CD4-positive, alpha-beta memory T cell (primary cell): ENCODE results near the gene TMCO1. TPM values are rescaled to one million over a fixed set of nuclear protein-coding genes. Genes with fewer than 3 reads are reported as not detected.

Experiments used
- CTCF ChIA-PET: fragments of 350-600 bp; sonication (Branson Sonifier 250); formaldehyde crosslinking; loops from one replicate; lab custom pipeline; 2021; ENCODE audit warnings: inconsistent platforms; ENCODE audit not compliant: partially characterized antibody; lab: Charles Lee
- POLR2A ChIA-PET: fragments of 350-600 bp; sonication (Branson Sonifier 250); formaldehyde crosslinking; loops from one replicate; lab custom pipeline; 2021; ENCODE audit not compliant: partially characterized antibody; lab: Charles Lee
- DNase-seq, 5 donors: peaks; one replicate each; pipeline versions ENCODE4 v3.0.0 to v3.0.0-alpha.2; 2020 to 2022; ENCODE audit warnings: mixed read lengths in 1 of 5
- H3K27ac ChIP-seq: one replicate; pipeline ENCODE4 v1.7.0; 2013; ENCODE audit warnings: low read depth, low read length
- H3K27me3 ChIP-seq: 2 replicates; pipeline ENCODE4 v1.7.0; 2013; ENCODE audit warnings: mild to moderate bottlenecking, low read length, moderate library complexity; ENCODE audit not compliant: insufficient read depth
- H3K36me3 ChIP-seq: 2 replicates; pipeline ENCODE4 v1.7.0; 2013; ENCODE audit warnings: mild to moderate bottlenecking, low read length, moderate library complexity; ENCODE audit not compliant: insufficient read depth
- H3K4me1 ChIP-seq: 2 replicates; pipeline ENCODE4 v1.7.0; 2013; ENCODE audit warnings: mild to moderate bottlenecking, low read length, moderate library complexity; ENCODE audit not compliant: insufficient read depth
- H3K4me3 ChIP-seq, 2 donors: one replicate each; pipeline ENCODE4 v1.7.0; 2013; ENCODE audit warnings: low read length in 2 of 2, mild to moderate bottlenecking in 1 of 2
- H3K9me3 ChIP-seq, 2 donors: one replicate each; pipeline ENCODE4 v1.7.0; 2013; ENCODE audit warnings: low read length in 2 of 2, control low read depth in 1 of 2; ENCODE audit not compliant: control insufficient read depth in 1 of 2
- H3K27ac Mint-ChIP-seq, 7 donors: one replicate each; pipeline ENCODE4 v1.8.0; 2020 to 2021; ENCODE audit warnings: mixed read lengths in 7 of 7, mild to moderate bottlenecking in 6 of 7, inconsistent platforms in 3 of 7, moderate library complexity in 3 of 7
- H3K27me3 Mint-ChIP-seq, 2 donors: one replicate each; pipeline ENCODE4 v1.8.0; 2020 to 2021; ENCODE audit warnings: mixed read lengths in 2 of 2
- H3K36me3 Mint-ChIP-seq, 2 donors: one replicate each; pipeline ENCODE4 v1.8.0; 2020 to 2021; ENCODE audit warnings: mixed read lengths in 2 of 2, inconsistent platforms in 1 of 2, mild to moderate bottlenecking in 1 of 2
- H3K4me1 Mint-ChIP-seq, 4 donors: one replicate each; pipeline ENCODE4 v1.8.0; 2020 to 2021; ENCODE audit warnings: mixed read lengths in 4 of 4, mild to moderate bottlenecking in 1 of 4
- H3K4me3 Mint-ChIP-seq, 8 donors: one replicate each; pipeline ENCODE4 v1.8.0; 2020 to 2021; ENCODE audit warnings: mixed read lengths in 8 of 8, mild to moderate bottlenecking in 7 of 8, moderate library complexity in 6 of 8, inconsistent platforms in 3 of 8
- H3K9me3 Mint-ChIP-seq, 8 donors: one replicate each; pipeline ENCODE4 v1.8.0; 2020 to 2021; ENCODE audit warnings: mixed read lengths in 8 of 8, mild to moderate bottlenecking in 5 of 8, inconsistent platforms in 3 of 8, moderate library complexity in 1 of 8
- intact Hi-C: fragments of 100-400 bp; cut with micrococcal nuclease; formaldehyde crosslinking; loops from one replicate; pipeline ENCODE4 v1.15.1; 2023
- polyA plus RNA-seq, 2 donors: library from polyadenylated mRNA; unstranded; fragments of 300-500 nt; fragmentation: Illumina TruSeq; gene quantifications; one replicate each; pipeline ENCODE4 v1.2.3, GENCODE V29; 2021
- total RNA-seq, 2 experiments: library from RNA; stranded (reverse); gene quantifications; one replicate each; pipeline ENCODE4 v1.2.3, GENCODE V29; 2021

The TMCO1 gene
- total and polyA plus RNA-seq, 4 experiments from 2014 or later, result 63.7 to 147 (median 102) TPM

- DNase-seq, result no peak
- no peaks in the 10 kb centered on the region for H3K9me3 ChIP-seq
- Mint-ChIP-seq H3K27me3 (no peaks in the 10 kb centered on the region), H3K27ac (peak overlapping the region in 2 of 7 donors; percentile 21 to 48), H3K9me3 (peaks cover 0 to 3% (median 0%) of the 10 kb centered on the region in 8 donors), H3K36me3 (peaks cover 44 to 70% of the 10 kb centered on the region in 2 donors), H3K4me1 (peaks cover 49 to 82% (median 66%) of the 10 kb centered on the region in 4 donors), H3K4me3 (peak overlapping the region in 5 of 8 donors; percentile 1 to 65 (median 25))
- peaks cover 10% of the 10 kb centered on the region for H3K36me3 ChIP-seq
- intact Hi-C loops, result no loop called here
- no peak overlapping the region for H3K4me3 ChIP-seq
- peaks cover 46% of the 10 kb centered on the region for H3K4me1 ChIP-seq
- ChIA-PET CTCF (interaction anchor here (0.6 kb wide), 1 partner anchor 83 kb away, joined by 3 read pairs; no protein-coding TSS in a partner anchor), POLR2A (no interaction called here)
- no peaks in the 10 kb centered on the region for H3K27me3 ChIP-seq
- H3K27ac ChIP-seq, result no peak overlapping the region
Observed at GRCh38 chr1:165764277-165764676, 4.4 kb downstream of the TMCO1 start.

GRCh38 chr1:165763442-165763841, 5.2 kb downstream of the TMCO1 start:
- Histone ChIP-seq H3K4me1 (peaks cover 45% of the 10 kb centered on the region), H3K4me3 (no peak overlapping the region), H3K36me3 (peaks cover 13% of the 10 kb centered on the region), H3K27ac (no peak overlapping the region), H3K27me3 (no peaks in the 10 kb centered on the region), H3K9me3 (no peaks in the 10 kb centered on the region)
- POLR2A ChIA-PET, result no interaction called here
- peaks cover 49 to 77% (median 62%) of the 10 kb centered on the region in 4 donors for H3K4me1 Mint-ChIP-seq
- no peaks in the 10 kb centered on the region for H3K27me3 Mint-ChIP-seq
- no peak for DNase-seq
- intact Hi-C loops, result no loop called here
- CTCF ChIA-PET, result interaction anchor here (0.6 kb wide), 1 partner anchor 58 kb away, joined by 3 read pairs; no protein-coding TSS in a partner anchor
- H3K27ac Mint-ChIP-seq, result no peak overlapping the region
- H3K36me3 Mint-ChIP-seq, result peaks cover 44 to 68% of the 10 kb centered on the region in 2 donors
- no peak overlapping the region for H3K4me3 Mint-ChIP-seq
- no peaks in the 10 kb centered on the region for H3K9me3 Mint-ChIP-seq

- Mint-ChIP-seq H3K27ac (no peak overlapping the region), H3K4me1 (peaks cover 45 to 74% (median 60%) of the 10 kb centered on the region in 4 donors), H3K27me3 (no peaks in the 10 kb centered on the region), H3K4me3 (no peak overlapping the region), H3K9me3 (no peaks in the 10 kb centered on the region), H3K36me3 (peaks cover 49 to 68% of the 10 kb centered on the region in 2 donors)
- no peak for DNase-seq
- POLR2A ChIA-PET, result no interaction called here
- intact Hi-C loops, result no loop called here
- peaks cover 20% of the 10 kb centered on the region for H3K36me3 ChIP-seq
- no peak overlapping the region for H3K27ac ChIP-seq
- no peak overlapping the region for H3K4me3 ChIP-seq
- no peaks in the 10 kb centered on the region for H3K27me3 ChIP-seq
- H3K9me3 ChIP-seq, result no peaks in the 10 kb centered on the region
- H3K4me1 ChIP-seq, result peaks cover 38% of the 10 kb centered on the region
- CTCF ChIA-PET, result interaction anchor here (0.6 kb wide), 1 partner anchor 58 kb away, joined by 3 read pairs; no protein-coding TSS in a partner anchor
Observed at GRCh38 chr1:165762725-165763124, 5.9 kb downstream of the TMCO1 start.

- H3K36me3 Mint-ChIP-seq, result peaks cover 29 to 60% of the 10 kb centered on the region in 2 donors
- no peak overlapping the region for H3K27ac Mint-ChIP-seq
- DNase-seq, result no peak
- POLR2A ChIA-PET, result interaction anchor here (1.8 kb wide), 1 partner anchor 10 kb away, joined by 13 read pairs; the partner anchor contains the start of gene TMCO1
- no peaks in the 10 kb centered on the region for H3K9me3 Mint-ChIP-seq
- Histone ChIP-seq H3K36me3 (peaks cover 18% of the 10 kb centered on the region), H3K27me3 (no peaks in the 10 kb centered on the region), H3K9me3 (no peaks in the 10 kb centered on the region), H3K27ac (no peak overlapping the region), H3K4me3 (no peak overlapping the region), H3K4me1 (peaks cover 2% of the 10 kb centered on the region)
- CTCF ChIA-PET, result interaction anchor here (1.0 kb wide), 1 partner anchor 158 kb away, joined by 3 read pairs; no protein-coding TSS in a partner anchor
- H3K4me1 Mint-ChIP-seq, result peaks cover 23 to 51% (median 33%) of the 10 kb centered on the region in 4 donors
- H3K4me3 Mint-ChIP-seq, result no peak overlapping the region
- intact Hi-C loops, result no loop called here
- H3K27me3 Mint-ChIP-seq, result no peaks in the 10 kb centered on the region
Observed at GRCh38 chr1:165759095-165759494, 9.6 kb downstream of the TMCO1 start.

- intact Hi-C loops, result no loop called here
- Histone ChIP-seq H3K27ac (no peak overlapping the region), H3K4me1 (no peaks in the 10 kb centered on the region), H3K4me3 (no peak overlapping the region), H3K9me3 (no peaks in the 10 kb centered on the region), H3K27me3 (no peaks in the 10 kb centered on the region), H3K36me3 (peaks cover 34% of the 10 kb centered on the region)
- H3K4me3 Mint-ChIP-seq, result no peak overlapping the region
- peaks cover 12 to 27% (median 17%) of the 10 kb centered on the region in 4 donors for H3K4me1 Mint-ChIP-seq
- H3K27ac Mint-ChIP-seq, result peak overlapping the region in 4 of 7 donors; percentile 5 to 39 (median 29)
- ChIA-PET CTCF (no interaction called here), POLR2A (interaction anchor here (0.7 kb wide), 1 partner anchor 14 kb away, joined by 3 read pairs; no protein-coding TSS in a partner anchor)
- H3K9me3 Mint-ChIP-seq, result no peaks in the 10 kb centered on the region
- DNase-seq, result no peak
- no peaks in the 10 kb centered on the region for H3K27me3 Mint-ChIP-seq
- H3K36me3 Mint-ChIP-seq, result peaks cover 33 to 62% of the 10 kb centered on the region in 2 donors
Observed at GRCh38 chr1:165755393-165756010, 13.2 kb downstream of the TMCO1 start.

- peaks cover 34% of the 10 kb centered on the region for H3K36me3 ChIP-seq
- H3K4me3 Mint-ChIP-seq, result no peak overlapping the region
- peaks cover 28 to 55% of the 10 kb centered on the region in 2 donors for H3K36me3 Mint-ChIP-seq
- H3K9me3 ChIP-seq, result no peaks in the 10 kb centered on the region
- H3K27ac Mint-ChIP-seq, result no peak overlapping the region
- intact Hi-C loops, result no loop called here
- CTCF ChIA-PET, result no interaction called here
- no peaks in the 10 kb centered on the region for H3K27me3 ChIP-seq
- no peak for DNase-seq
- no peak overlapping the region for H3K27ac ChIP-seq
- peaks cover 7 to 19% (median 11%) of the 10 kb centered on the region in 4 donors for H3K4me1 Mint-ChIP-seq
- H3K4me1 ChIP-seq, result no peaks in the 10 kb centered on the region
- H3K4me3 ChIP-seq, result no peak overlapping the region
- POLR2A ChIA-PET, result no interaction called here
- H3K9me3 Mint-ChIP-seq, result no peaks in the 10 kb centered on the region
- no peaks in the 10 kb centered on the region for H3K27me3 Mint-ChIP-seq
Observed at GRCh38 chr1:165753934-165754333, 14.7 kb downstream of the TMCO1 start.

- DNase-seq, result no peak
- ChIA-PET CTCF (no interaction called here), POLR2A (interaction anchor here (0.8 kb wide), 1 partner anchor 20 kb away, joined by 4 read pairs; no protein-coding TSS in a partner anchor)
- Histone ChIP-seq H3K9me3 (no peaks in the 10 kb centered on the region), H3K4me1 (no peaks in the 10 kb centered on the region), H3K27me3 (no peaks in the 10 kb centered on the region), H3K4me3 (no peak overlapping the region), H3K27ac (no peak overlapping the region), H3K36me3 (peaks cover 10% of the 10 kb centered on the region)
- intact Hi-C loops, result no loop called here
- Mint-ChIP-seq H3K9me3 (no peaks in the 10 kb centered on the region), H3K4me1 (peaks cover 0 to 12% (median 9%) of the 10 kb centered on the region in 4 donors), H3K4me3 (no peak overlapping the region), H3K36me3 (peaks cover 39 to 45% of the 10 kb centered on the region in 2 donors), H3K27ac (peak overlapping the region in 3 of 7 donors; percentile 54 to 60 (median 57)), H3K27me3 (no peaks in the 10 kb centered on the region)
Observed at GRCh38 chr1:165748550-165748949, 20.1 kb downstream of the TMCO1 start.
